Measurements from ENCODE around the gene EFCAB12. TPM values are rescaled to one million over a fixed set of nuclear protein-coding genes. Genes with fewer than 3 reads are reported as not detected.
"Not testable (repeated sequence)": the region's sequence is repeated elsewhere in the genome, so short reads cannot be mapped to it uniquely, and the experiment has no call there.

EFCAB12 gene
- total RNA-seq, 1 donor from 2014 or later = 0.61 TPM

DNA sequence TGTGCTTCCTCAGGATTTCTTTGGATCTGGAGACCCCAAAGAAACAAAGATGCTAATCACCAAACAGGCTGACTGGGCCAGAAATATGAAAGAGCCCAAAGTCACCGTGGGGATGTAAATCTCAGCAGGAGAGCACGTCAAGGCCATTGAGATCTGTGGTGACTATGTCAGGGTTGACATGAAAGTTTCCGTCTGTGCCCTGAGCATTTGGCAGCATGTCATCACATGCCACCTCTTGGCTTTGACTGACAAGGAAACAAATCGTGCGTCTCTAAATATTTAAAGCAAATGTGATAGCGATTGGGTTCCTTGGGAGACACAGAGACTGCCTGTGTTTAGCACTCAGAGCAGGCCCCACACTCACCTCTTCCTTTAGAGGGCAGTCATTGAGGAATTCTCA is 35.2 kb downstream of the EFCAB12 start:
- H3K4me1 Mint-ChIP-seq (ENCODE audit: low read depth, unreplicated experiment) = peaks cover 3% of the 10 kb centered on the region
- TF ChIP-seq CTCF (IDR thresholded peaks at IDR 0.05; ENCODE audit: partially characterized antibody, unreplicated experiment) = no peak
- H3K27ac Mint-ChIP-seq (ENCODE audit: unreplicated experiment) = no peak overlapping the region
- no peak overlapping the region for H3K4me3 Mint-ChIP-seq (ENCODE audit: unreplicated experiment)
- peaks cover 3% of the 10 kb centered on the region for H3K9me3 Mint-ChIP-seq (ENCODE audit: unreplicated experiment)
- H3K36me3 Mint-ChIP-seq (ENCODE audit: unreplicated experiment) = no peaks in the 10 kb centered on the region
- DNase-seq = no peak
- peaks cover 3% of the 10 kb centered on the region for H3K27me3 Mint-ChIP-seq (ENCODE audit: unreplicated experiment)

GRCh38 chr3:129392106-129392887 is 36.1 kb downstream of the EFCAB12 start:
- not testable (repeated sequence) for H3K4me3 Mint-ChIP-seq (ENCODE audit: unreplicated experiment); H3K4me1 Mint-ChIP-seq (ENCODE audit: low read depth, unreplicated experiment); H3K9me3 Mint-ChIP-seq (ENCODE audit: unreplicated experiment); H3K27ac Mint-ChIP-seq (ENCODE audit: unreplicated experiment); DNase-seq; H3K36me3 Mint-ChIP-seq (ENCODE audit: unreplicated experiment); H3K27me3 Mint-ChIP-seq (ENCODE audit: unreplicated experiment)

GRCh38 chr3:129391583-129391982 is 36.9 kb downstream of the EFCAB12 start:
- not testable (repeated sequence) for H3K4me1 Mint-ChIP-seq (ENCODE audit: low read depth, unreplicated experiment); H3K9me3 Mint-ChIP-seq (ENCODE audit: unreplicated experiment); H3K27ac Mint-ChIP-seq (ENCODE audit: unreplicated experiment); H3K4me3 Mint-ChIP-seq (ENCODE audit: unreplicated experiment); DNase-seq; H3K27me3 Mint-ChIP-seq (ENCODE audit: unreplicated experiment); H3K36me3 Mint-ChIP-seq (ENCODE audit: unreplicated experiment)

- H3K4me3 Mint-ChIP-seq (ENCODE audit: unreplicated experiment) = no peak overlapping the region
- TF ChIP-seq CTCF (IDR thresholded peaks at IDR 0.05; ENCODE audit: partially characterized antibody, unreplicated experiment) = no peak
- no peaks in the 10 kb centered on the region for H3K36me3 Mint-ChIP-seq (ENCODE audit: unreplicated experiment)
- H3K27ac Mint-ChIP-seq (ENCODE audit: unreplicated experiment) = no peak overlapping the region
- H3K27me3 Mint-ChIP-seq (ENCODE audit: unreplicated experiment) = peaks cover 5% of the 10 kb centered on the region
- H3K4me1 Mint-ChIP-seq (ENCODE audit: low read depth, unreplicated experiment) = no peaks in the 10 kb centered on the region
- DNase-seq = no peak
- peaks cover 5% of the 10 kb centered on the region for H3K9me3 Mint-ChIP-seq (ENCODE audit: unreplicated experiment)
Observed at GRCh38 chr3:129389572-129389937, 38.9 kb downstream of the EFCAB12 start.

GRCh38 chr3:129388791-129389571 is 39.5 kb downstream of the EFCAB12 start:
- not testable (repeated sequence) for DNase-seq; H3K9me3 Mint-ChIP-seq (ENCODE audit: unreplicated experiment); H3K4me1 Mint-ChIP-seq (ENCODE audit: low read depth, unreplicated experiment); H3K27ac Mint-ChIP-seq (ENCODE audit: unreplicated experiment); H3K4me3 Mint-ChIP-seq (ENCODE audit: unreplicated experiment); H3K27me3 Mint-ChIP-seq (ENCODE audit: unreplicated experiment); H3K36me3 Mint-ChIP-seq (ENCODE audit: unreplicated experiment)

- DNase-seq = no peak
- peaks cover 6% of the 10 kb centered on the region for H3K4me1 Mint-ChIP-seq (ENCODE audit: low read depth, unreplicated experiment)
- TF ChIP-seq CTCF (IDR thresholded peaks at IDR 0.05; ENCODE audit: partially characterized antibody, unreplicated experiment) = no peak
- H3K36me3 Mint-ChIP-seq (ENCODE audit: unreplicated experiment) = no peaks in the 10 kb centered on the region
- no peak overlapping the region for H3K27ac Mint-ChIP-seq (ENCODE audit: unreplicated experiment)
- peaks cover 5% of the 10 kb centered on the region for H3K9me3 Mint-ChIP-seq (ENCODE audit: unreplicated experiment)
- peaks cover 6% of the 10 kb centered on the region for H3K27me3 Mint-ChIP-seq (ENCODE audit: unreplicated experiment)
- no peak overlapping the region for H3K4me3 Mint-ChIP-seq (ENCODE audit: unreplicated experiment)
Observed at GRCh38 chr3:129387487-129387886, 40.9 kb downstream of the EFCAB12 start.

Data from glutamatergic neuron (in vitro differentiated cells).